ENCODE results near the gene HEATR9. TPM values are rescaled to one million over a fixed set of nuclear protein-coding genes. Genes with fewer than 3 reads are reported as not detected.
"Not testable (repeated sequence)": the region's sequence is repeated elsewhere in the genome, so short reads cannot be mapped to it uniquely, and the experiment has no call there.

Gene HEATR9
- polyA plus RNA-seq, 1 of the 3 experiments (the other 2 are of a cell fraction) = not detected

DNA sequence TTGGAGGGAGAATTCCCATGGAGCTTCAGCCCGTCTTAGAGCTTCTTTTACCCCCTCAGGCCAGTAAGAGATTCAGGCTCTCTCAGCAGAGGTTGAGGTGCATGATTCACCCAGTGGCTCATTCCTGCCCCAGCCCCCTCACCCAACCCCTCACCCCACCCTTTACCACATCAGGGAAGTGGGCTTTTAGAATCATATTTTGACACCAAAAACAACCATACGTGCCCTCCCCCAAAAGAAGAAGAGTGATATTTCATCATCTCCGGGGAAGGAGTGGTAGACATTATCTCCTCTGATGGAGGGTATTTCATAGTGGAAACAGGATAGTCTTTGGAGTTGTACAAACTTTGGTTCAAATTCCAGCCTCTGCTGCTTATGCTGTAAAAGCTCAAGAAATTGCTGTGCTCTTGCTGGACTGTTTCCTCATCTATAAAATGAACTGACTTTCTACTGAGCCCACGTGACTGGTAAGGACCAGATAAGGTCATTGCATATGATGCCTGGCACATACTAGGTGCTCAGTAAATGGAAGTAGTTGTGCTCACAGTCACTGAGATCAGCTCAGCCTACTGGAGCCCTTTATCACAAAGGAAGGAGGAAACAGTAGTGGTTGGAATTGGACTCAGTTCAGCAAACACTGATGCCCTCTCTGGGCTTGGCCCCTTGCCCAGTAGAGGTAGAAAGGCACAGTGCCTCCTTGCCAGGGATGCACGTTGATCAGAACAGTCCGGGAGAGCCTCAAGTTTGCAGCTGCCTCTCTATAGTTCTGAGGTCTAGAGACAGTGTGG lies 29.8 kb upstream of the HEATR9 start:
- TF ChIP-seq EZH2phosphoT487 (IDR thresholded peaks at IDR 0.05; ENCODE audit: borderline replicate concordance, low read depth) = no peak
- TF ChIP-seq, protein P1, sequence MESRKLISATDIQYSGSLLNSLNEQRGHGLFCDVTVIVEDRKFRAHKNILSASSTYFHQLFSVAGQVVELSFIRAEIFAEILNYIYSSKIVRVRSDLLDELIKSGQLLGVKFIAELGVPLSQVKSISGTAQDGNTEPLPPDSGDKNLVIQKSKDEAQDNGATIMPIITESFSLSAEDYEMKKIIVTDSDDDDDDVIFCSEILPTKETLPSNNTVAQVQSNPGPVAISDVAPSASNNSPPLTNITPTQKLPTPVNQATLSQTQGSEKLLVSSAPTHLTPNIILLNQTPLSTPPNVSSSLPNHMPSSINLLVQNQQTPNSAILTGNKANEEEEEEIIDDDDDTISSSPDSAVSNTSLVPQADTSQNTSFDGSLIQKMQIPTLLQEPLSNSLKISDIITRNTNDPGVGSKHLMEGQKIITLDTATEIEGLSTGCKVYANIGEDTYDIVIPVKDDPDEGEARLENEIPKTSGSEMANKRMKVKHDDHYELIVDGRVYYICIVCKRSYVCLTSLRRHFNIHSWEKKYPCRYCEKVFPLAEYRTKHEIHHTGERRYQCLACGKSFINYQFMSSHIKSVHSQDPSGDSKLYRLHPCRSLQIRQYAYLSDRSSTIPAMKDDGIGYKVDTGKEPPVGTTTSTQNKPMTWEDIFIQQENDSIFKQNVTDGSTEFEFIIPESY (IDR thresholded peaks at IDR 0.05; ENCODE audit: borderline replicate concordance, low read depth) = no peak
- 0 out of 2 replicates have a peak, but pooled peaks have one; percentile 37 for TF ChIP-seq NFIC (IDR thresholded peaks at IDR 0.05; ENCODE audit: borderline replicate concordance)
- H3K9me3 ChIP-seq = no peaks in the 10 kb centered on the region
- no peaks in the 10 kb centered on the region for H3K9me2 ChIP-seq
- no peaks in the 10 kb centered on the region for H3K36me3 ChIP-seq (replicated peaks in 1 of 2; ENCODE audit: control insufficient read depth in 1 of 2, insufficient read depth in 2 of 2, low read length in 1 of 2)
- H3K4me1 ChIP-seq (ENCODE audit: control insufficient read depth in 1 of 2, insufficient read depth in 2 of 2, low read depth in 1 of 2, low read length in 1 of 2) = no peaks in the 10 kb centered on the region
- no peaks in the 10 kb centered on the region for H3F3A ChIP-seq (replicated peaks; ENCODE audit: insufficient read depth)
- ChIA-PET POLR2A (no interaction called here), CTCF (interaction anchor here (1.2 kb wide), 1 partner anchor 174 kb away, joined by 4 read pairs; no protein-coding TSS in a partner anchor)
- H4K20me1 ChIP-seq (ENCODE audit: insufficient read depth) = no peaks in the 10 kb centered on the region
- 32% methylated on average over 5 of the region's 6 CpGs for WGBS (ENCODE audit: low lambda C conversion rate)
- no peak for DNase-seq
- H3K27ac ChIP-seq (ENCODE audit: low read depth in 2 of 2, low read length in 1 of 2) = no peak overlapping the region
- H3K27me3 ChIP-seq (ENCODE audit: insufficient read depth) = no peaks in the 10 kb centered on the region
- no peak overlapping the region for H2AFZ ChIP-seq (ENCODE audit: low read depth)
- H3K4me2 ChIP-seq = no peak overlapping the region
- H3K4me3 ChIP-seq (ENCODE audit: low read depth in 2 of 2, low read length in 1 of 2) = no peak overlapping the region
- no peaks in the 10 kb centered on the region for H3K79me2 ChIP-seq (ENCODE audit: insufficient read depth)
- no peak overlapping the region for H3K9ac ChIP-seq

DNA sequence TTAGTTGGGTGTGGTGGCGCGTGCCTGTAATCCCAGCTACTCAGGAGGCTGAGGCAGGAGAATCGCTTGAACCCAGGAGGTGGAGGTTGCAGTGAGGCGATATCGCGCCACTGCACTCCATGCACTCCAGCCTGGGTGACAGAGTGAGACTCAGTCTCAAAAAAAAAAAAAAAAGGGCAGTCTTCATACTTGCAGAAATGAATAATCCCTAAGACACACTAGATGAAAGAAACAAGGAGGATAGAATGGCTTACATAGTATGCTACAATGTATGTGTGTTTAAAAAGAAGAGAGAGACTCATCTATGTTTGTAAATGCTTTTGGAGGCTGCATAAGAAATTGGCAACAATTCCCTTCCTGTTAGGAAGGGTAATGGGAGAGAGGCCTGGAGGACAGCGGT lies 29.1 kb upstream of the HEATR9 start:
- whole genome bisulfite sequencing (ENCODE audit: low lambda C conversion rate) = 92% methylated on average over 7 of the region's 7 CpGs
- H3K4me2 ChIP-seq; H3K27me3 ChIP-seq (ENCODE audit: insufficient read depth); H4K20me1 ChIP-seq (ENCODE audit: insufficient read depth); H3K79me2 ChIP-seq (ENCODE audit: insufficient read depth); DNase-seq; H3K4me3 ChIP-seq (ENCODE audit: low read depth in 2 of 2, low read length in 1 of 2); H3F3A ChIP-seq (replicated peaks; ENCODE audit: insufficient read depth); H3K9ac ChIP-seq; H2AFZ ChIP-seq (ENCODE audit: low read depth); H3K36me3 ChIP-seq (replicated peaks in 1 of 2; ENCODE audit: control insufficient read depth in 1 of 2, insufficient read depth in 2 of 2, low read length in 1 of 2); H3K27ac ChIP-seq (ENCODE audit: low read depth in 2 of 2, low read length in 1 of 2); H3K9me3 ChIP-seq; H3K4me1 ChIP-seq (ENCODE audit: control insufficient read depth in 1 of 2, insufficient read depth in 2 of 2, low read depth in 1 of 2, low read length in 1 of 2); POLR2A ChIA-PET; H3K9me2 ChIP-seq: not testable (repeated sequence)
- CTCF ChIA-PET = interaction anchor here (1.2 kb wide), 1 partner anchor 175 kb away, joined by 4 read pairs; no protein-coding TSS in a partner anchor

DNA sequence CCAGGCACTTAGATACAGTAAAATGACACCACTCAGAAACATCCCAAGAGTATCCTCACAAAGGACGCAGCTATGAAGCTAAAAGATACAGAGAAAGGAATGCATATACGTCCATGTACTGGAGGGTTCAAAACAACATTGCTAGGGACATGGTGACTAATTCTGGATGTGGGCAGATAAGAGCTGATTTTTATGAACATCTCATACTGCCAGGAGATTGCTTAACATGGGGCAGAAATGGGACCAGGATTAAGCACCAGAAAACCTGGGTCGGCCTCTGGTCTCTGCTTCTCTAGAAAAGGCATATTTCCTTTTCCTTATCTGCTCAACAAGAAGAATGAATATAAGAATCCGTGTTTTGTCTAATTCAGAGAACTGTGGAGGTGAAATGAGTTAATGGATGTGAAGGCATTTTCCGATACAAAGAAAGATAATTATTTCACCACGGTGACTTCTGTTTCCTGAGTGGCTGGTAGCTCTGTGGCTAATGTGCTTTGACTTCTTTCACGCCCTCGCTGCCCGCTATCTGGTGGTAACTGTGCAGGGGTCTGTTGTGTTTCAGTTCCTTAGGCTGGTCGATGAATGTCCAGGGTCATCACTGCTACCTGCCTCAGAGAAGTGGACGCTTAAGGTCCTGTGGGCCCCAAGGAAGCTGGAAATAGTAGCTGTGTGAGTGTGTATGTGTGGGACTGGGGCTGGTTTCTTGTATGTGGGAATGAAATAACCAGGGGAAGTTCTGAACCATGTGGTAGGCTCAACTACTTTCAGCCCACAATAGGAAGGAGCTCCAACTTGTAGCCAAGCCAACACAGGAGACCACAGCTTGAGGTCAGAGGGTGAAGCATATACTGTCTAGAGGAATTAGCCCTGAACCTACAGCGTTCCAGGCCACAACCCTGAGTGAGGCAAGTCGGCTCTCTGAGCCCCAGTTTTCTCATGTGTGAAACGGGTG lies 27.2 kb upstream of the HEATR9 start:
- Histone ChIP-seq H3K9ac (no peak overlapping the region), H3K9me2 (no peaks in the 10 kb centered on the region), H2AFZ (ENCODE audit: low read depth) (no peak overlapping the region), H3K79me2 (ENCODE audit: insufficient read depth) (no peaks in the 10 kb centered on the region), H3K4me1 (ENCODE audit: control insufficient read depth in 1 of 2, insufficient read depth in 2 of 2, low read depth in 1 of 2, low read length in 1 of 2) (no peaks in the 10 kb centered on the region), H3K27me3 (ENCODE audit: insufficient read depth) (no peaks in the 10 kb centered on the region), H4K20me1 (ENCODE audit: insufficient read depth) (no peaks in the 10 kb centered on the region), H3K4me3 (ENCODE audit: low read depth in 2 of 2, low read length in 1 of 2) (no peak overlapping the region), H3K4me2 (no peak overlapping the region), H3K9me3 (no peaks in the 10 kb centered on the region), H3F3A (replicated peaks; ENCODE audit: insufficient read depth) (no peaks in the 10 kb centered on the region), H3K27ac (ENCODE audit: low read depth in 2 of 2, low read length in 1 of 2) (no peak overlapping the region), H3K36me3 (replicated peaks in 1 of 2; ENCODE audit: control insufficient read depth in 1 of 2, insufficient read depth in 2 of 2, low read length in 1 of 2) (no peaks in the 10 kb centered on the region)
- POLR2A ChIA-PET = no interaction called here
- no peak for DNase-seq
- WGBS (ENCODE audit: low lambda C conversion rate) = 80% methylated on average over 12 of the region's 14 CpGs
- CTCF ChIA-PET = interaction anchor here (0.7 kb wide), 1 partner anchor 148 kb away, joined by 3 read pairs; no protein-coding TSS in a partner anchor
- TF ChIP-seq NRF1 (IDR thresholded peaks at IDR 0.05; ENCODE audit: low read depth, low read length) (no peak), MEF2A (IDR thresholded peaks at IDR 0.05; ENCODE audit: borderline replicate concordance, low read depth) (no peak), FOXM1 (IDR thresholded peaks at IDR 0.05; ENCODE audit: low read depth) (no peak), FOXJ3 (CRISPR knock-in tag; IDR thresholded peaks at IDR 0.05) (no peak), GATA2 (CRISPR knock-in tag; IDR thresholded peaks at IDR 0.05) (no peak), GABPA (IDR thresholded peaks at IDR 0.05; ENCODE audit: low read depth) (no peak), FOSL2 (IDR thresholded peaks at IDR 0.05; ENCODE audit: borderline replicate concordance, low read depth) (no peak), RXRA (IDR thresholded peaks at IDR 0.05; ENCODE audit: borderline replicate concordance, low read depth) (no peak), NFIC (IDR thresholded peaks at IDR 0.05; ENCODE audit: borderline replicate concordance) (no peak)
- TF ChIP-seq, protein P2, sequence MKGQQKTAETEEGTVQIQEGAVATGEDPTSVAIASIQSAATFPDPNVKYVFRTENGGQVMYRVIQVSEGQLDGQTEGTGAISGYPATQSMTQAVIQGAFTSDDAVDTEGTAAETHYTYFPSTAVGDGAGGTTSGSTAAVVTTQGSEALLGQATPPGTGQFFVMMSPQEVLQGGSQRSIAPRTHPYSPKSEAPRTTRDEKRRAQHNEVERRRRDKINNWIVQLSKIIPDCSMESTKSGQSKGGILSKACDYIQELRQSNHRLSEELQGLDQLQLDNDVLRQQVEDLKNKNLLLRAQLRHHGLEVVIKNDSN (IDR thresholded peaks at IDR 0.05; ENCODE audit: borderline replicate concordance, low read depth) = no peak
